GM21515 (cell line): Measurements from ENCODE around the gene TESMIN.

ENCODE experiments used
- ATAC-seq: cut with Tn5 transposase; IDR thresholded peaks from one replicate; pipeline ENCODE4 v1.9.1; 2021; ENCODE audit not compliant: unreplicated experiment

TESMIN gene

DNA sequence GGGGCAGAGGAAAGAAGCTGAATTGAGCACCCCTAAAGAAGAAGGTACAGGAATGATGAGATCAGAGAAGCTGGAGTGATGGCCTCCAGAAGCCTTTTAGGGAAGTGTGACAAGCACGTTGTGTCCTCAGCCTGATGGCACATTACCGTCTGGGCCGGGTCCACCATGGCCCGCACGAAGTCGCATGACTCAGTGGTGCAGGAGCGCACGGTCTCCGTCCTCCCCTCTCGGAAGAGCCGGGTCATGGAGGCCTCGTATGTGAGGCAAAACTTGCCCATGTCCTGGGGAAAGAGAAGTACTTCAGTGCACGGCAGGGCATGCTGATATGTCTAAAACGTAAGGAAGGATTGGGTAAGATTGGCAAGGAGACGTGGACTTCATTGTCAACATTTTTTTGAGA lies 11.2 kb upstream of the TESMIN start:
- ATAC-seq = no peak

DNA sequence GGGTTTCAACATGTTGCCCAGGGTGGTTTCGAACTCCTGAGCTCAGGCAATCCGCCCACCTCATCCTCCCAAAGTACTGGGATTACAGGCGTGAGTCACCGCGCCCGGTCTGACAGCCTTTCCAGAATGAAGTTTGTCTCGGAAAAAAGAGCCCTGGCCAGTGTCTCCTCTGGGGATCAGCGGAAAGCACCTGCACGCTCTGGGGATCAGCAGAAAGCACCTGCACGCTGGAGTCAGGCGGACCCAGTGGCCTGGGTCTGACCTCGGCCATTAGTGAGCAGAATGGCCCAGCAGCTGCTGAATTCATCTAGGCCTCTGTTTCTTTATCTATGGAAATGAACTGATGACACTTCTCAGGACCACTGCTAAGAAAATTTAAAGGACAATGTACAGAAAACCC lies 10.5 kb upstream of the TESMIN start:
- no peak for ATAC-seq

DNA sequence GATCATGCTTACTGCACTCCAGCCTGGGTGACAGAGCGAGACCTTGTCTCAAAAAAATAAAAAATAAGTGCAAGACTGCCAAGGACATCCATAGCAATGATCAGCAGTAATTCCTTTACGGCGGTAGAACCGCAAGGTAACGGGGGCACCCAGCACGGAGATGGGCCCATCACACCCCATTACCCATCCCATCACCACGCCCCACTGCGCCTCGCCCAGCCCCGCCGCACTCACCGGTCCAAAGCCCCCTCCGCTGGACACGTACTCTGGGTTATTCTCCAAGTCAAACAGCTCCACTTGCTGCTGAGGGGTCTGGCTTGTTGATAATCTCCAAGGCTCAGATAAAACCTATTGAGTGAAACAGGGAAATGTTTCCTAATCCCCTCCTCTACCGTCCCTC lies 8.7 kb upstream of the TESMIN start:
- ATAC-seq = no peak

DNA sequence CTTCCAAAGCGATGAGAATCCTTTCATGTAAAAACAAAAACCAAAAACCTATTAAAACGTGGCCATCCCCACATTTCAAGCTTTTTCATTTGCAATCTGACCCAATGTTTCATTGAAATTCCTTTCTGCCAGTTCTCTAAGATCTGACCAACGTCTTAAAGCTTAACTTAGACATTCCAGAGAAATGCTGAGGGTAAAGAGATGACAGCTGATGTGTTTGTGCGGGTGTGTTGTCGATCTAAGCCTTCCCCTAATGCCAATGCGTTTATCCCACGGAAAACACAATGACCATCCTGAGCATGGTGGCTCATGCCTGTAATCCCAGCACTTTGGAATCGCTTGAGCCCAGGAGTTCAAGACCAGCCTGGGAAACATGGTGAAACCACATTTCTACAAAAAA lies 6.4 kb upstream of the TESMIN start:
- no peak for ATAC-seq

DNA sequence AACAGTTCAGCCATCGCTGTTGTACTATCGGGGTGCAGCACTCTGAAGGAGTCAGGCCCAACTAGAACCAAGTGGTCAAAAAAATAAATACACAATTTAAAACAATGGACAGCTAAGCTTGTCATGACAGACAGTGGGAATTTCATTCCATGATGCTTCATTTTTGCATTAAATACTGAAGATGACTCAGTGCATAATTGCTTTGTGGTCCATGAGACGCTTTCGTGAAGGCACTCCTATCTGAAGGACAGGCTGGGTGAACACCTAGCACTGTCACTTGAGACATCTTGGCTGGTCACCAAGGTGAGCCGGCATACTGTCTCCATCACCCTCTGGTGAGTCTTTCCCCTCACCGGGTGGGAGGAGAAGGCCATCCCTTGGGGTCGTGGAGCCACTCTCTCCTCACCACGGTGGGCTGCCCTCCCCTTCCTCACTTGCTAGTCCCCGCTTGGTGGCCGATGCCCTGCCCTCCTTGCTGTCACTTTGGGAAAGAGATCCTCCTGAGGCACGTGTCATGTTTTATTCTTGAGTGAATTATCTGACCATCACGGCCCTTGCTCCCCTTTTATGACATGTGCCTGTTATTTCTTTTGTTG lies 4.9 kb upstream of the TESMIN start:
- ATAC-seq = no peak

DNA sequence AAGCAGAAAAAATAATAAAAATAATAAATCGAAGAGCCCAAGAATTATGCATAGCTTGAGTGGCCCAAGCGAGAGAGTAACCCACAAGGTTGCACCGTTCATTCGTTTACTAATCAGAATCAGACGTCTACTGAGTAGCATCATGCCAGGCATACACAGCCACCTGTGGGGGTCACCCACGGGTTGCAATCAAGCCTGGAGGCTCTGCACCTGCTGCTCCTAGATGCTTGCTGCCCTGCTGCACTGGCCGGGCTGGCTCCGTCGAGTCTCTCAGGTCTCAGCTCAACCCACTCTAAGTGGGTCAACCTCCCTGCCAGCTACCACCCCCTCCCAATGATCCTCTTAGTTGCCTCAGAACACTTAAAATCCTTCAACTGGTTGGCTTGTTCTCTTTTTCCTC lies 2.0 kb upstream of the TESMIN start:
- no peak for ATAC-seq

DNA sequence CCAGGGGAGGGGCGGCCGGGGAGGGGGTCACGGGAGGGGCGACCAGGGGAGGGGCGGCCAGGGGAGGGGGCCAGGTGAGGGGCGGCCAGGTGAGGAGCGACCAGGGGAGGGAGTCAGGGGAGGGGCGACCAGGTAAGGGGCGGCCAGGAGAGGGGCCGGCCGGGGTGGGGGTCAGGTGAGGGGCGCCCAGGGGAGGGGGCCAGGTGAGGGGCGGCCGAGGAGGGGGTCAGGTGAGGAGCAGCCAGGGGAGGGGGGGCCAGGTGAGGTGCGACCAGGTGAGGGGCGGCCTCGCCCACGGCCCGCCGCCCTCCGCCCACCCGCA lies 355 bp downstream of the TESMIN start:
- no peak for ATAC-seq

DNA sequence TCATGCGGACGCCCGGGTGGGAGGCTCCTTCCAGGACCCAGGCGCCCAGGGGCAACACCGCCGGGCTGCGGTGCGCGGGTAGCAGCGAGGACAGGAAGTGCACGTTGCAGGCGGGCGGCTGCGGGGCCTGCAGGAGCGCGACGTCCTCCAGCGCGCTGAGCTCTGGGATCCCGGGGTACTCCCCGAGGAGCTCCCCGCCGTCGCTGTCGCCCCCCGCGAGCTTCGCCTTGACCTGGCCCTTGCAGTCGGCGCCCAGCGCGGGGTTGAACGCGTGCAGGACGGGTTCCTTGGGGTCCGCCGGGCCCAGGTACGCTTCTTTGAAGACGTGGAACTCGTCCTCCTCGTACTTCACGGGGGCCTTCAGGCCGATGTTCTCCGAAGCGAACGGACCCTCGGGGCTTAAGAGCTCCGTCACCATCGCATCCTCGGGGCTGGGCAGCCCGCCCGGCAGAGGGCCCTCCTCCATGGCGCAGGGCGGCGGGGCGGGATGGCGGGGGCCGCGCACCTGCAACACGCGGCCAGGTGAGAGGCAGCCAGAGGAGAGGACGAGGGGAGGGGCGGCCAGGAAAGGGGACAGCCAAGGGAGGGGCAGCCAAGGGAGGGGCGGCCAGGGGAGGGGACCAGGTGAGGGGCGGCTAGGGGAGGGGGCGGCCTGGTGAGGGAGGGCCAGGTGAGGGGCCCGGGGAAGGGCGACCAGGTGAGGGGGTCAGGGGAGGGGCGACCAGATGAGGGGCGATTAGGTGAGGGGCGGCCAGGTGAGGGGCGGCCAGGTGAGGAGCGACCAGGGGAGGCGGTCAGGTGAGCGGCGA lies 921 bp downstream of the TESMIN start:
- ATAC-seq = no peak

DNA sequence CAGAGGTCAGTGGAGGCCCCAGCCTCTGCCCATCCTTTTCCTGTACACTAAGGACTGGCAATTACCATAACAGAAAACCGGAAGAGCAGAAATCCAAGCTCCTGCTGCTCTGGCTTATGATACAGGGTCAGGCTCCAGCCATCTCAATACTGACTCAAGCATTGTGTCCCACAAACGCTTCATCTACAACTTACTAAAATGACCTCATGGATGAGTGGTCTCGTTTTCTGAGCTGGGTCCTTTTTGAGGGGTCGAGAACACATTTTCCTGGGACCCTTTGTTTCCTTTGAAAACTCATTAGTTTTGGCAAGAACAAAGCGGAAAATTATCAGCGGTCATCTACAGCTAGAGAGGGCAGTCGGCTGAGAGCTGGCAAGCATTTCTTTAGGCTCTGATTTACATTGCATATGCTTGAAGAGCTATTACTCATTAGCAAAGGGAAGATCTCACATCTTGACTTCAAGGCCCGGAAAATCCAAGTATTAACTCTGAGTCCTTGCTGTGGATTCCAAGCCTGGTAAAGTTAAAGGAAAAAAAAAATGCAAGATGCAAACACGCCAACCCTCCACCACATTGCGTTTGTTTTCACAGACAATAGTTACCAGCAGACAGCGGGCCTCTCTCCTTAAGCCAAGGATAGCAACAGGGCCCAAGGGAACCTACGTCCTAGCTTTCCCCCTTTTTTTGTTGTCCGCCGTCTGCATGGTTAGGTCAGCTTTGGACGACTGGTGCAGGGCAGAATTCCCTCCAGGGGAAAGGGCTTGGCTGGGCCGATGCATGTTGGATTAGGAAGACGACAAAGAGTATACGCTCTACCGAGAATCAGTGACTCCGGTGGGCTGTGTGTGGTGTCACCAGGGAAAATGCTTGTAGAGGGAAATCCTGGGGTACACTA lies 1.8 kb downstream of the TESMIN start:
- ATAC-seq = no peak

DNA sequence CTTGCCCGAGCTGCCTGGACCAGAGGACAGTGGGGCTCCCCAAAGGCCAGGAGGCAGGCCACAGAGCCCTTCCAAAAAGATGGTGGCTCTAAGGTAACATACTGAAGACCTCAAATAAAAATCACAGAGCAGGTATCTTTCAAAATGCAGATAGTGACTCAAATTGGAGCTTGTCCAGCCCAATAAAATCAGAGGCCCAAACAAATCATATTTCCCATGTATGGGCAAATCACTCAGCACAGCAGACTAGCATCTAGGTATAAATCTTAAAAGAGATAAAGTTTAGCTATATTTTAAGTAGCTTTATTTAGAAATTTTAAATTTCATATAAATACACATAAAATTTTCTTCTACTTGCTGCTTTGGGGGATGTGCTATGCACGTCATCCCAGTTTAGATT lies 3.3 kb downstream of the TESMIN start:
- ATAC-seq = no peak

DNA sequence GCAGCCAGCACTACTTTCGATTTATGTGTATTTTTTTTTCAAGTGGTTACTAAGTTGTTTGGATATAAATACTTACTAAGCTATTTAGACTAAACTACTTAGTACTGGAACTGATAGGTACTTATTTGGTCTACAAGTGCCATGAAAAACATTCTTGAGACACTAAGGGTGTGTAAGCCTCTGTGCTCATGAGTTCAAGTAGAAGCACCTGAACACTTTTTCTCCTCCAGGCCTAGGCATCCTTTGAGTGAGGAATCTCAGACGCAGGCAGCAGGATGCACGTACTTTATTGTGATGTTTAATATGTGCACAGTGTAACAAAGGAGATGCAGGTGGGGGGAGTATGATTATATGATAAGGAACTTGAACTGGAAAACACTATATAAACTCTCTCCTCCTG lies 7.8 kb downstream of the TESMIN start:
- ATAC-seq = no peak

DNA sequence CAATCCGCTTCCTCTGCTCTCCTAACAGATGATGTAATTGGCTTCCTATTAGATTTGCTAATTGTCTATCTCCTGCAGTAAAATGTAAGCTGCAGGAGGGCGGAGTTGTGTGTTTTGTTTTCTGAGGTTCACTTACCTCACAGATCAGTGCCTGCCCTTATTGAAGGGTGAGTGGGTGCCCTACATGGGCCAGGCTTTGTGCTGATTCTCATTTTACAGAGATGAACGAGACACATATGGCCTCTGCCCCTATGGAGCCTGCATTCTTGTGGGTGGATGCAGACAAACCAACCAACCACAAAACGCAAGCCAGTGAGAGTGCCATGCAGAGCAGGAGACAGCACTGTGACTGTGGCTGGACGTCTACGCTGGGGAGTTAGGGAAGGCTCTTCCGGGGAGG lies 9.9 kb downstream of the TESMIN start:
- ATAC-seq = no peak

DNA sequence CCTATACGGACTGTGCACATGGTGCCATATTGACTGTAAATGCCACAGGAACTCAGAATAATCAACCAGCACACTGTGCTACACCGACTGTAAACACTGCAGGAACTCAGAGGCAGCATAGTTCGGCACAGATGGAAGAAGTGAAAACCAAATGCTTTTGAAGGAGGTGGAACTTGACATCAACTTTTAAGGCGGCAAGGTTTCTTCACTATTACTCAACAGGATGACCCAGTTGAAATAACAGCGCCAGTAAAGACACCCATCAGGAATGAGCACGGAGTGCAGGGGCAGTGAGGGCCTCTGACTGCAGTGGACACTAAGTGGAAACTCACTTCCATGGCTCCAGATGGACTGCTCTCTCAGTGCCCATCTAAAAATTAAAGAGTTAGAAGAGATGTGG lies 15.7 kb downstream of the TESMIN start:
- ATAC-seq = no peak

DNA sequence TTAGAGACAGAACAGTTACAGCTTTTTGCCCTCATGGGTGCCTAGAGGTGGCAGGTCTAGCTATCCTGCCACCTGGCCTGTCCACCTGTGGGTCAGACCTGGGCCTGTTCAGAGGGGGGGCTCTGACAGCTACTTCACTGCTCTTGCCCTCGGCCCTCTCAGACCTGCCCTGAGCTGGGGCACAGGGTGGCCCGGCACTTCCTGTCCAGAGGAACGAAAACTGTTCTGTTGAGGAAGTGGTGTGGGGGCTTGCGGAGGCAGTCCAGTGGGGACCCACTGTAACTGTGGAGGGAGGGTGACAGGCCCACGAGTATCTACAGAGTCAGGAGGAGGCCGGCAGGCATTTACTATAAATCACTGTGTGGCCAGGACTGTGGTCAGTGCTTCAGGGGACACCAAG lies 16.2 kb downstream of the TESMIN start:
- ATAC-seq = no peak

DNA sequence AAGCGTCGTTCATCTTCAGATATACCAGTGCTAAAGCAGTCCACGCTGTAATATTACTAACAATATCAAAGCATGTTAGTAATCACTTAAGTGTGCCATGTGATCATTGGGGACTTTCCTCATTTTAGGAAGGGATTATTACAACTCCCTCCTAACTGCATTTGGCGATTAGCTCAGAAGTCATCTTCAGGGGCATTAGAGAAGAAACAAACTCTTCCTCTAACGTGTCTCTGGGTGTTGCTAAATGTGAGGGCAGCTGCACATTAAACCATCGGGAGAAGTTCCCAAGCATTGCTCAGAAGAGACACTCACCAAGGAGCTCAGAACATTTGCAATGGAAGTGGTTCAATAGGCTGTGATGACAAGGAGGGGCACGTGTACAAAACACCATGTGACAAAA lies 17.2 kb downstream of the TESMIN start:
- ATAC-seq = no peak

DNA sequence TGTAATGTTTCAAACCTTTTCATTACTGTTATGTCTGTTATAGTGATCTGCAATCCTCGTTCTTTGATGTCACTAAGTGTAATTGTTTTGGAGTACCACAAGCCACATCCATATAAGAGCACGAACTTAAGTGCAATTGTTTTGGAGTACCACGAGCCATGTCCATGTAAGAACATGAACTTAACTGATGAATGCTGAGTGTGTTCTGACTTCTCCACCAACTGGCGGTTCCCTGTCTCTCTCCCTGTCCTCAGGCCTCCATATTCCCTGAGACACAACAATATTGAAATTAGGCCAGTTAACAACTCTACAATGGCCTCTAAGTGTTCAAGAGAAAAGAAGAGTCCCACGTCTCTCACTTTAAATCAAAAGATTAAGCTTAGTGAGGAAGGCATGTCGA lies 23.5 kb downstream of the TESMIN start:
- ATAC-seq = no peak

DNA sequence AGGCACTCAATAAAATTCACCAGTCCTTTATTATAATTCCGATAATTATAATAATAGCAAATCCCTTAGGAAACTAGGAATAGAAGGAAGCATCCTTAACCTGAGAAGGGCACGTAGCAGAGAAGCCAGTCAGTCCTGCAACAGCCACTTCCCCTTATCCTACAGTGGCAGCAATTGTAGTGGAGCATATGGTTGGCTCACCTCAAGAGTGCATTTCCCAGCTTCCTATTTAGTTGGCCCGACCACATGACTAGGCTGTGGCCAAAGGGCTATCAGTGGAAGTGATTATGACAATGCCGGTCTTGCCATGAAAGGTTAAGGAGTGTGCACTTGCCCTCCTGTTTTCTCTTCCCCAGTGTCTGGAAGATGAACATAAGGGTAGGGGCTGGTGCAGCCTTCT lies 27.0 kb downstream of the TESMIN start:
- no peak for ATAC-seq

DNA sequence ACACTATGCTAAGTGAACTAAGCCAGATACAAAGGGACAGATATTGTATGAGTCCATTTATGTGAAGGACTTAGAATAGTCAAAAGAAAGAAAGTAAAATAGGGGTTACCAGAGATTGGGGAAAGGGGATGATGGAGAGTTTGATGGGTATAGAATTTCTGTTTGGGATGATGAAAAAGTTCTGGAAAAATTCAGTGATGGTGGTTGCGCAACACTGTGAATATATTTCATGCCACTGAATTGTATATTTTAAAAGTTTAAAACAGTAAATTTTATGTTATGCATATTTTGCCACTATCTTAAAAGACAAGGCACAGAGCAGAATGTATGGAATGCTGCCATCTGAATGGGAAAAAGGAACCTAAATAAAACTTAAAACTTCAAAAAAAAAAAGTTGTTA lies 29.2 kb downstream of the TESMIN start:
- no peak for ATAC-seq

DNA sequence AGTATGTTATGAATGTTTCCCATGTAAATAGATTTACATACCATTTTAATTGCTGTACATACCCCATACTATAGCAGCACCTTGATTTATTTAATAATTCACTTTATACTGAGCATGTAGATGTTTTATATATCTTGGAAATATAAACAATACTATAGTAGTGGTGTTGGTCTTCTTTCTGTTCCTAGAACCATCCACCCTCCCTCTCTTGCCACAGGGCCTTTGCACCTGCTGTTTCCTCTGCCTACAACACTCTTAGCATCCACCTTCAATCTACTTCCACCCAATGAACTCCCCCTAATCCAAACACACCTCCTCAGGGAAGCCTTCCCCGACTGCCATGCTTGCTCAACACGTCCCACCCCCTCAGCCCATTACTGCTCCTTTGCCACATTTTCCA lies 30.2 kb downstream of the TESMIN start:
- ATAC-seq = no peak

DNA sequence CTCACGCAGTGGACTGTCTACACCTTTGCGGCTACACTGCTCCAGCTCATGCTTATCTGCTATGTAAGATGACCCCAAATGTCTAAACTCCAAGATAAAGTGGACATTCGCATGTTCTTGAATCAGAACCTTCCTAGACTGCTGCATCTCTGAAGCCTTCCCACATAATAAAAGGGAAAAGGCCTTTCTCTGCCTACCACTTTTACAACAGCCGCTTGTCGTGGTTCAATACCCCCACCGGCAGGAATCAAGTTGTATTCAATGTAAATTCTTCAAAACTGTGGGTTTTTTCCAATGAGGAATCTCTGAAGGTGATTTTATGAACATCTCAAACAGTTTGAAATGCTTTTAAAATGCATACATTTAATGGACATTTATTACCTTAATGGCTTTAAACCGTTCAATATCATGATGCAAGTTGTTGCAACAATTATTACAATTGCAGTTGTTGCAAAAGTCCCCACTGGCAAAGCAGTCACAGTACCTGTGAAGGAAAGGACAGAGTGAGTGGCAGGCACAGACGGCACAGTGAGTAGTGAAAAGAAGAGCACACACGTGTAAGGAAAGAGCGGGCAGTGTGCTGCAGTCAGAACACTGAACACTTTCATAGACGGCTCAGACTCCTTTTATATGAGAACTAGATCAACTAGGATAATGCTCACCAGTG lies 35.7 kb downstream of the TESMIN start:
- ATAC-seq = no peak

DNA sequence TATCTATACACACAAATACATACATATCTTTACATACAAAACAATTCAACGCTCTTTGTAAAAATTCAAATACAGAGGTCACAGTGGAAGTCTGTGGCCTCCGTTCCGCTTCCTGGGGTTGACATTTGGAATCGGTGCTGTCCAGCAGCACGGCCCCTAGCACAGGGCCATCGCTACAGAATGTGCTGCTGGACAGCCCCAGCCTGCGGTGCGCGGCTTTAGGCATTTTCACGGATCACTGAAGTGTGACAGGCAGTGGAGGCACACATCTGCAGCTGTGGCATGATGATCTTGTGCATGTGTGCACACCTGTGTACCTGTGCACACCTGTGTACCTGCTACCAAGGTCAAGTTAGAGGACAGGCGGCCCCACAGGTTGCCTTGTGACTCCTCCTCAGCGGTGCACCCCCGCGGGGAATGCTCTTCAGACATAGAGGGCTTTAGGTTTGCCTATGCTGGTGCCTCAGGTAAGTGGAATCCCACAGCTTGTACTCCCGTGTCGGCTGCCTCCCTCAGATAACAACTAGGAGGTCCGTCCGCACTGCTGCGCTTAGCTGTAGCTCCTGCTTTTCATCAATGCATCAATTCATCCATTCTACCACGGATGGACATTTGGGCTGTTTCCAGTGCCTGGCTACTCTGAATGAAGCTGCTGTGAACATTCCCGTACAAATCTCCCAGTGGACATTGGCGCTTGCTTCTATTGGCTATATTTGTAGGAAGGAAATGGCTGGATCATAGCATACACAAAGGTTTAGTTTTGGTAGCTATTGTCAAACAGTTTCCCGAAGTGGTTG lies 37.1 kb downstream of the TESMIN start:
- no peak for ATAC-seq
